SH-SY5Y (cell line): ENCODE measurements around the gene GALNT11.

Experiments
- GATA2 ChIP-seq: IDR thresholded peaks from 2 replicates; pipeline ENCODE4 v1.6.1; 2011; ENCODE audit warnings: mild to moderate bottlenecking, low read depth, low read length
- GATA3 ChIP-seq: IDR thresholded peaks from 2 replicates; pipeline ENCODE4 v1.6.1; 2011; ENCODE audit warnings: low read depth, mild to moderate bottlenecking, low read length, moderate library complexity

GRCh38 chr7:152108359-152108758, 82.9 kb downstream of the GALNT11 start:
- no peak for TF ChIP-seq GATA3
- no peak for TF ChIP-seq GATA2
